Measurements from ENCODE around the gene TCOF1. TPM values are rescaled to one million over a fixed set of nuclear protein-coding genes. Genes with fewer than 3 reads are reported as not detected.

Gene TCOF1
- total and polyA plus RNA-seq, 3 donors from 2014 or later: 22.9 to 52.8 (median 46.6) TPM

DNA sequence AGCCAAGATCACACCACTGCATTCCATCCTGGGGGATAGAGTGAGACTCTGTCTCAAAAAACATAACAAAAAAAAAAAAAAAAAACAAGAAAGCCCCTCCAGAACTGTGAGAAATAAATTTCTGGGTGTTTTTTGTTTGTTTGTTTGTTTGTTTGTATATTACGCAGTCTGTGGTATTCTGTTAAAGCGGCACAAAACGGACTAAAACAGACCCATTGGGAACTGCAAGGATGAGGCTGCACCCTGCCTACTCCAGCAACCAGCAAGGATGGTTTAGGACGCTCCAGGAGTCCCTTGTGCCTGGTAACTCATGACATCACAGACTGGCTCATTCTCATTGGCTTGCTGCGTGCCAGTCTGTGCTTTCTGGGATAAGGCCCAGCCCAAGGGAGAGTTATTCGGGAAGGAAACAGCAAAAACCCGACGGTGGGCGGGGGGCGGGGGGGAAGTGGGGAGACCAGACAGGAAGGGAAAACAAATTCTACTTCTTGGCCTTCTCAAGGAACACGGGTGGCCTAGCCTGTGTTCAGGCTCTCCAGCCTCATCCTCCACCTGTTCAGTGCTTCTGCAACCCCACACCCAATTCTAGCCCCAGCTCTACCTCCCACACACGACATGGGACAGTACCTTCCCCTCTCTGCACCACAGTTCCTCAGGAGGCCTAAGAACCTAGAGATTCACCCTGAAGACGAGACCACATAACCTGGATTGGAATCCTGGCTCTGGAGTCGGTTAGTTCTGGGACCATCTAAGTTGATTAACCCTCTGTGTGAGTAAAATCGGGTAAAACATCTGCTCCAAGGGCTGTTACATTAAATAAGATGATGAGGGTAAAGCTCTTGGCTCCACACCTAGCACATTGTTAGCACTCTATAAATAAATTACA lies 52.4 kb downstream of the TCOF1 start:
- DNase-seq: peak; percentile 91
- 7 to 12% methylated on average over 15 of the region's 15 CpGs for WGBS, 2 donors

DNA sequence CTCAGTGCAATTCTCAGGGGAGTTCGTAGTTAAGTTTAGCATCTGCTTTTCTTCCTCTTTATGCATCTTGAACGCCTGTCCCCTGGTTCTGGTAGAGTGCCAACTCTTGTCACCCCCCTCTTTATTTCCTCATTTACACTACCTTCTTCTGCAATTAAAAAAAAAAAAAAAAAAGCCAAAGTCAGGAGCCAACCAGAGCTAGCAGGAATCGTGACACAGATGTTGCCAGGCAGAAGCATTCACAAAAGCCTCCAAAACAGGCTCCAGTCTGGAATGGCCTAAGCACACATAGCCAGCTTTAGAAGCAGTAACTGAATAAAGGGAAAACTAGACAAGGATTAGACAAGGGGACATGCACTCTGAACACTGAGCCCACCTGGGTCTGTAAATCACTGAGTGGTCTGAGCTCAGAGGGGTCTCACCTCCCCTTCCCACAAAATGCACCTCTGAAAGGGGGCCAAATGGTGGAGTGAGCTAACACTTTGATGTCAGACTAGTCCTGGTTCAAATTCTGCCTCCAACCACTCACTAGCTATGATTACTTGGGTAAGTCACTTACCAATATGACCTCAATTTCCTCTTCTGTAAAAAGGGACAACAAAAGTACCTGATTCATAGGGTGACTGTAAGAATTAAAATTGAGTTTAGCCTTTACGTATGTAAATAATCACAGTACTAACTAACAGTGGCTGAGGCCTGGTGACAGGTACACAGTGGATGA lies 53.2 kb downstream of the TCOF1 start:
- intact Hi-C loops (cut with DNase I; ENCODE audit: low total_unique reads): no loop called here
- Histone ChIP-seq H3K36me3 (ENCODE audit: low read depth, missing control alignments) (no peaks in the 10 kb centered on the region), H3K27me3 (no peaks in the 10 kb centered on the region), H3K4me1 (peaks cover 11% of the 10 kb centered on the region), H3K4me3 (peak overlapping the region; percentile 13), H3K27ac (peak overlapping the region; percentile 21 to 85), H3K9me3 (no peaks in the 10 kb centered on the region)
- 31 to 51% methylated on average over 4 of the region's 4 CpGs for WGBS, 2 donors
- peak; percentile 81 for DNase-seq
- TF ChIP-seq, protein P1, sequence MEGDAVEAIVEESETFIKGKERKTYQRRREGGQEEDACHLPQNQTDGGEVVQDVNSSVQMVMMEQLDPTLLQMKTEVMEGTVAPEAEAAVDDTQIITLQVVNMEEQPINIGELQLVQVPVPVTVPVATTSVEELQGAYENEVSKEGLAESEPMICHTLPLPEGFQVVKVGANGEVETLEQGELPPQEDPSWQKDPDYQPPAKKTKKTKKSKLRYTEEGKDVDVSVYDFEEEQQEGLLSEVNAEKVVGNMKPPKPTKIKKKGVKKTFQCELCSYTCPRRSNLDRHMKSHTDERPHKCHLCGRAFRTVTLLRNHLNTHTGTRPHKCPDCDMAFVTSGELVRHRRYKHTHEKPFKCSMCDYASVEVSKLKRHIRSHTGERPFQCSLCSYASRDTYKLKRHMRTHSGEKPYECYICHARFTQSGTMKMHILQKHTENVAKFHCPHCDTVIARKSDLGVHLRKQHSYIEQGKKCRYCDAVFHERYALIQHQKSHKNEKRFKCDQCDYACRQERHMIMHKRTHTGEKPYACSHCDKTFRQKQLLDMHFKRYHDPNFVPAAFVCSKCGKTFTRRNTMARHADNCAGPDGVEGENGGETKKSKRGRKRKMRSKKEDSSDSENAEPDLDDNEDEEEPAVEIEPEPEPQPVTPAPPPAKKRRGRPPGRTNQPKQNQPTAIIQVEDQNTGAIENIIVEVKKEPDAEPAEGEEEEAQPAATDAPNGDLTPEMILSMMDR (IDR thresholded peaks at IDR 0.05): no peak
- no peak for TF ChIP-seq POLR2A (IDR thresholded peaks at IDR 0.05)

More for the DNA sequence above, 52.4 kb downstream of the TCOF1 start:
- Histone ChIP-seq H3K9me3 (no peaks in the 10 kb centered on the region), H3K27ac (peak overlapping the region; percentile 61 to 78), H3K36me3 (ENCODE audit: low read depth, missing control alignments) (no peaks in the 10 kb centered on the region), H3K27me3 (no peaks in the 10 kb centered on the region), H3K4me3 (peak overlapping the region in 1 of 2 donors; percentile 13), H3K4me1 (peaks cover 11% of the 10 kb centered on the region)
- TF ChIP-seq, protein P1 (IDR thresholded peaks at IDR 0.05): no peak
- TF ChIP-seq POLR2A (IDR thresholded peaks at IDR 0.05): no peak
- intact Hi-C loops (cut with DNase I; ENCODE audit: low total_unique reads): no loop called here

DNA sequence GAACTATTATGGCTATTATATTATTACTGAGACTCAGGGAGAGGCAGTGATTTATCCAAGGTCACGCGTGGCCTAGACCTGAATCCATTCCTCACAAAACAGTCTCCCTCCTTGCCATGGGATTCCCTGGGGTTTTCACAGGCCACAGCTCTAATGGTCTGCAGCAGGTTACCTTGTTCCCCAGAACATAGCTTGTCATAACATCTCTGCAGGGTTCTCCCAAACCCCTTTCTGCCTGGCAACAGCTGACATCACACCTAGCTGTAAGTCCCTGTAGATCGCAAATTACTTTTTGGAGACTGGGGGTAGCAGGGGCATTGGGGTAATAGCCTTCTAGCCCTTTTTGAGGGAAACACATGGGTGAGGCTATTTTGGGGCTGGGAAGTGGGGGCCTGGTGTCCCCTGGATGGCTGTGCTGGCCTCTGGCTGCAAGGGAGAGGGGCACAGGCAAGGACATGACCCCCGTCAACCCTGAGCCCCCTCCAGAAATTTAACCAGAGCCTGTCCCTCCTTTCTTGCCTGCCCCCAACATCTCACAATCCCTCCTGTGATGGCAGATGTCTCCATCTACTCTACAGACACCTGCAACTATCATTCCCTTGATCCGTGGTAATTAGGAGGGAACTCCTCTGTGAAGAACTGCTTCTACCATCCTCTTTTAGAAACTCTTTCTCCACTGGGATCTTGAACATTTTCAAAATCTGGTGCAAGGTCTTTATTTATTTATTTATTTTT lies 53.9 kb downstream of the TCOF1 start:
- Histone ChIP-seq H3K36me3 (ENCODE audit: low read depth, missing control alignments) (no peaks in the 10 kb centered on the region), H3K4me3 (peak overlapping the region in 1 of 2 donors; percentile 52), H3K4me1 (peaks cover 11% of the 10 kb centered on the region), H3K9me3 (no peaks in the 10 kb centered on the region), H3K27ac (peak overlapping the region; percentile 21 to 85), H3K27me3 (no peaks in the 10 kb centered on the region)
- WGBS, 2 donors: 76 to 83% methylated on average over 5 of the region's 5 CpGs
- no peak for TF ChIP-seq POLR2A (IDR thresholded peaks at IDR 0.05)
- TF ChIP-seq, protein P1 (IDR thresholded peaks at IDR 0.05): no peak
- DNase-seq: peak; percentile 58
- intact Hi-C loops (cut with DNase I; ENCODE audit: low total_unique reads): no loop called here

DNA sequence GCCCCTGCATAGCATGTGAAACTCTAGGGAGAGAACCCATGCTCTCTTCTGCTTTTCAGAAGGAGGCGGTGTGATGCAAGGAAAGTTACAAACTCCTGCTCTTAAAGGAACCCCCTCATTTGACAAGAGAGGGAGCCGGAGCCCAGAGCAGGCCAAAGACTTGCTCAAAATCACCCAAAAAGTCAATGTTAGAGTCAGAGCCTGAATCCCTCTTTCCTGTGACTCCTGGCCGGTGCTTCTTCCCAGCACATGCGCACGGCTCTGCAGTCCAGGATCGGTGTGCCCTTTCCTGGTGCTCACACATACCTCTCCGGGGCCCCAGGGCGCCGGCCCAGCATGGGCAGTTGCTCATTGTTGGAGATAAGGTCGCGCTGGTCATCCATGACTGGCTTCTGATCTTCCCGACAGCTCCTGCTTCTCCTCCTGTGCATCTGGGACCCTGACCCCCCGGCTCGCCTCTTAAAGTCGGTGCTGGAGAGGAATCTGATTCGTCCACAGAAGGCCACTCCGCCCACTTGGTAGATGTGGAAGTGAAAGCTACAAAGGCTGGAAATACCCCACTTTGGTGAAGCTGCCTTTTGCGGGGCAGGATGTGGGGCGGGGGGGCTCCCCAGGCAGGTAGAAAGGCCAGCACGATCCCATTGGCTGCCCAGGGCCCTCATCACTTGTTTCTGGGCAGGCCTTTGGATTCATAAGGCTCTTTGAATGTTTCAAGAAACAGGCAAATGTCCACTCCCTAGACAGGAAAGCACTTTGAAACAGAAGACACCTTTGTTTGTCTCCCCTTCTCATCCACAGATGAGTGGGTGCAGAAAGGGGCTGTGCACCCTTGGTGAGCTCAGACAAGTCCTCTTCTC lies 55.0 kb downstream of the TCOF1 start, which contains the start of gene CD74:
Gene CD74, minus strand, starts transcription at position 592 of the 857 bp plus-strand sequence. Its CDS starts 161 bp downstream, at position 431.
- no peaks in the 10 kb centered on the region for H3K27me3 ChIP-seq
- no peaks in the 10 kb centered on the region for H3K36me3 ChIP-seq (ENCODE audit: low read depth, missing control alignments)
- H3K9me3 ChIP-seq: no peaks in the 10 kb centered on the region
- WGBS, 2 donors: 2 to 10% methylated on average over 3 to 20 of the region's 20 CpGs
- DNase-seq: peak; percentile 91
- peaks cover 11% of the 10 kb centered on the region for H3K4me1 ChIP-seq
- TF ChIP-seq, protein P1 (IDR thresholded peaks at IDR 0.05): no peak
- no peak for TF ChIP-seq POLR2A (IDR thresholded peaks at IDR 0.05)
- intact Hi-C loops (cut with DNase I; ENCODE audit: low total_unique reads): no loop called here
- H3K4me3 ChIP-seq: peak within 1 kb of the TSS; percentile 52 to 61
- H3K27ac ChIP-seq: peak within 1 kb of the TSS; percentile 72 to 85
